GM19372 (cell line): Measurements from ENCODE around the gene CHPF2.

Experiments used
- ATAC-seq: cut with Tn5 transposase; IDR thresholded peaks from one replicate; pipeline ENCODE4 v1.9.1; 2021; ENCODE audit warnings: mild to moderate bottlenecking, low read depth, moderate library complexity; ENCODE audit not compliant: unreplicated experiment

Gene CHPF2

GRCh38 chr7:151280388-151281019 lies 48.2 kb downstream of the CHPF2 start:
- ATAC-seq = no peak

GRCh38 chr7:151281686-151282085 lies 49.4 kb downstream of the CHPF2 start:
- no peak for ATAC-seq

GRCh38 chr7:151282111-151282510 lies 49.8 kb downstream of the CHPF2 start:
- ATAC-seq = no peak

- ATAC-seq = no peak
Measured at GRCh38 chr7:151283302-151283701, 51.0 kb downstream of the CHPF2 start.

GRCh38 chr7:151286148-151286547 lies 53.9 kb downstream of the CHPF2 start:
- ATAC-seq = no peak
